ENCODE data around the gene BCOR.

BCOR gene

DNA sequence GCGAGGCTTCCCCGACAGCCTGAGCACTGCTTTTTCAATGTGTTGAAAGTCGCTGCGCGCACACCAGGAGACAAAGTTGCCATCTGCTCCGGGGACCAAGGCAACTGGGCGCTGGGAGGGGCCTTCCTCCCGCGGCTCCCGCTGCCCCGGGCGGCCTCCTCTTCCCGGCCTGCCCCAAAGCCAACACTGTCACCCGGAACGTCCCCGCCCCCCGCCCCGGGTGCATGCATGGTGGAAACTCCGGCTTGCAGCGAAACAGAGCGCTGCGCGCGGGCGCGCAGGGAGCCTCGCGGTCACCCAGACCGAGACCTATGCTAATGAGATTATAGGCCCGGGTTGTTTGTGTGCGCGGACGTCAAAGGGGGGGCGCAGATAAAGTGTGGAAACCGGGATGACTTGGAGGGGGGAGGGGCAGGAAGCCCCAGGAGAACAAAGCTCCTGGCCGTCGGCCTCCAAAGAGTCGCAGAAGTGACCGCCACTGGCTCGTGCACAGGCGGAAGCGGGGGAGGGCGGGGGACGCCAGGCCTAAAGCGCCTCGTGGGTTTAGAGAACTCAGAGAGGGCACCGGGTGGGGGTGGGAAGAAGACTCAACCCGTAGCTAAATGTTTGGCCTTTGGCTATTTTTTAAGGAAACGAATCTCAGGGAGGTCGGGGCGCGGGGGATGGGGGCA, 88.8 kb downstream of the BCOR start:
- H3K4me3 ChIP-seq (ENCODE audit: low read depth, low read length, poor library complexity, severe bottlenecking): no peak overlapping the region
- no peaks in the 10 kb centered on the region for H3K27me3 ChIP-seq (ENCODE audit: insufficient read depth, low read length)

DNA sequence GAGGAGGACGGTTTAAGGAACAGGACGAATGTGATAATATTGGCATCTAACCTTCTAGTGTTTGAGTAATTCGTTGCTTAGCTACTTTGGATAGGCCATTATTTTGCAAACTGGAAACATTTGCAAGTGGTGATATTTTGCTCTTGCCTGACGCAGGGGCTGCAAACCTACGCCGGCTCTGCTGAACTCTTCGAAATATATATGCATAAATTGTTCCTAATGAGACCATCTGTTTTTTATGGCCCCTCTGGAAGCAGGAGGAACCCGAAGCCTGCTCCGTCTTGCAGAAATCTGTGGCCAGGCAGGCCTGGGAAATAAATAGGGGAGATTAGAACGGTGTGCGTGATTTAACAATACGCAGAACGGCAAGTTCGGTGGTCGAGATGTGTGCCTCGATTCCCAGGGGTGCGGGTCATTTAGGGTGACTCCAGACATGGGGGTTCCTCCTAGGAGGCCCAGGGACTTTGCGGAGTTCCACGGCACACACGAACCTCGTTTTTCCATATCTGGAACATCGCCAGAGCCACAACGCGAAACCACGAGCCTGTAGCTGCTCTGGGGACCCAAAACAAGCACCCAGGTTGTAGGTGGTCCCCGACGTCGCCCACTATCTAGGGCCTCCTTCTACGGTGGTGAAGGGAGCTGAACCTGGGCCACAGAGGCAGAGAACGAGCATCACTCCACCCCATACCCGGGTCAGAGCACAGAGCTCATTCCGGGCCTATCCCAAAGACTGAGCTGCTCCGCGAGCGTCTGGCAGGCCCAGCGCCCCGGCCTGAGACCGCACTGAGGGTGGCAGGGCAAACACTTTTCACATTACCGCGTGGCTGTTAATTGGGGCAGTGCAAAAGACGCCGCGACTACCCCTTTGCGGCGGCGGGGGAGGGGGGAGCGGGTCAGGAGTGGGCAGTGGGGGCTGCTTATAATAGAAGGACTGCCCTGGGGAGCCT, 89.7 kb downstream of the BCOR start:
- TF ChIP-seq, protein P1, sequence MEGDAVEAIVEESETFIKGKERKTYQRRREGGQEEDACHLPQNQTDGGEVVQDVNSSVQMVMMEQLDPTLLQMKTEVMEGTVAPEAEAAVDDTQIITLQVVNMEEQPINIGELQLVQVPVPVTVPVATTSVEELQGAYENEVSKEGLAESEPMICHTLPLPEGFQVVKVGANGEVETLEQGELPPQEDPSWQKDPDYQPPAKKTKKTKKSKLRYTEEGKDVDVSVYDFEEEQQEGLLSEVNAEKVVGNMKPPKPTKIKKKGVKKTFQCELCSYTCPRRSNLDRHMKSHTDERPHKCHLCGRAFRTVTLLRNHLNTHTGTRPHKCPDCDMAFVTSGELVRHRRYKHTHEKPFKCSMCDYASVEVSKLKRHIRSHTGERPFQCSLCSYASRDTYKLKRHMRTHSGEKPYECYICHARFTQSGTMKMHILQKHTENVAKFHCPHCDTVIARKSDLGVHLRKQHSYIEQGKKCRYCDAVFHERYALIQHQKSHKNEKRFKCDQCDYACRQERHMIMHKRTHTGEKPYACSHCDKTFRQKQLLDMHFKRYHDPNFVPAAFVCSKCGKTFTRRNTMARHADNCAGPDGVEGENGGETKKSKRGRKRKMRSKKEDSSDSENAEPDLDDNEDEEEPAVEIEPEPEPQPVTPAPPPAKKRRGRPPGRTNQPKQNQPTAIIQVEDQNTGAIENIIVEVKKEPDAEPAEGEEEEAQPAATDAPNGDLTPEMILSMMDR (IDR thresholded peaks at IDR 0.05; ENCODE audit: low read length): no peak
- no peak for TF ChIP-seq EZH2 (IDR thresholded peaks at IDR 0.05; ENCODE audit: borderline replicate concordance, low read length)
- Histone ChIP-seq H4K20me1 (ENCODE audit: insufficient read depth, low read length) (no peaks in the 10 kb centered on the region), H3K36me3 (ENCODE audit: insufficient read depth, low read length) (no peaks in the 10 kb centered on the region), H3K27me3 (ENCODE audit: insufficient read depth, low read length) (no peaks in the 10 kb centered on the region), H3K9me3 (ENCODE audit: low read length) (no peaks in the 10 kb centered on the region), H2AFZ (ENCODE audit: low read length) (no peak overlapping the region), H3K27ac (ENCODE audit: low read depth, low read length, poor library complexity, severe bottlenecking) (no peak overlapping the region), H3K9me2 (ENCODE audit: low read depth, low read length) (no peaks in the 10 kb centered on the region), H3K9ac (ENCODE audit: low read length) (no peak overlapping the region), H3K4me2 (ENCODE audit: low read length) (no peak overlapping the region), H3K79me2 (ENCODE audit: insufficient read depth, low read length) (no peaks in the 10 kb centered on the region), H3K4me3 (ENCODE audit: low read depth, low read length, poor library complexity, severe bottlenecking) (no peak overlapping the region), H3F3A (ENCODE audit: insufficient read depth, low read length) (peaks cover 3% of the 10 kb centered on the region; the same call in 1 of the 2 replicates), H3K4me1 (ENCODE audit: insufficient read depth, low read length, severe bottlenecking) (peaks cover 3% of the 10 kb centered on the region)

More for the DNA sequence above, 88.8 kb downstream of the BCOR start:
- H3F3A ChIP-seq (ENCODE audit: insufficient read depth, low read length): peaks cover 3% of the 10 kb centered on the region; the same call in 1 of the 2 replicates
- H3K4me2 ChIP-seq (ENCODE audit: low read length): no peak overlapping the region
- H3K9me2 ChIP-seq (ENCODE audit: low read depth, low read length): no peaks in the 10 kb centered on the region
- H4K20me1 ChIP-seq (ENCODE audit: insufficient read depth, low read length): no peaks in the 10 kb centered on the region
- no peak overlapping the region for H2AFZ ChIP-seq (ENCODE audit: low read length)
- TF ChIP-seq EZH2 (IDR thresholded peaks at IDR 0.05; ENCODE audit: borderline replicate concordance, low read length): no peak
- TF ChIP-seq, protein P1 (IDR thresholded peaks at IDR 0.05; ENCODE audit: low read length): no peak
- H3K9ac ChIP-seq (ENCODE audit: low read length): no peak overlapping the region
- H3K27ac ChIP-seq (ENCODE audit: low read depth, low read length, poor library complexity, severe bottlenecking): no peak overlapping the region
- no peaks in the 10 kb centered on the region for H3K79me2 ChIP-seq (ENCODE audit: insufficient read depth, low read length)
- no peaks in the 10 kb centered on the region for H3K9me3 ChIP-seq (ENCODE audit: low read length)
- peaks cover 12% of the 10 kb centered on the region for H3K4me1 ChIP-seq (ENCODE audit: insufficient read depth, low read length, severe bottlenecking)
- H3K36me3 ChIP-seq (ENCODE audit: insufficient read depth, low read length): no peaks in the 10 kb centered on the region

DNA sequence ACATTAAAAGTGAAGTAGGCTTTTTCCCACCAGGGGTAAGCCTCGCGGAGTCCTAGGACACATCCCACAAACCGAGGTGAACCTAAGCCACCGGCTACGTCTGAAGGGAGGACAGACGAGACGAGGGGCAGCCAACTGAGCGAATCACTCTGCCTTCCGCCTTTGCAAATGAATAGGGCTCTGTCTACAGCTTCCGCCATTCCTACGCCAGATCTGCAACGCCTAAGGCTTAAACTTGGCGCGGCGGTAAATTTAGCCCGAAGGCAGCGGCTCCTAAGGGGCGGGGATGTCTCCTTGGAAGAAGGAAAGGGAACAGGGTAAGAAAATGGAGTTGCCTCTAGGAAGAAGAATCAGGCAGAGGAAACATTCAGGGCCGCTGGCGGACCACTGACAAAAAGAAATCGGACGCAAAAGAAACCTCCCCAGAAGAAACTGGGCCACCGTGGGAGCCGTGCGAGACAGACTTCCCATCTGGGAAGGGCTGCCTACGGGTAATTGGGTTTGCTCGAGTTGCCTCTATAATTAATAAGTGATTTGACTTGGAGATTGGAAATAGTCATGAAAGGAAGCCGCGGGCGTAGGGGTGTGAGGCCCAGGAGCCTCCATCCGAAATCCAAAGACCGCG, 90.5 kb downstream of the BCOR start:
- Histone ChIP-seq H3K9me3 (ENCODE audit: low read length) (no peaks in the 10 kb centered on the region), H3K79me2 (ENCODE audit: insufficient read depth, low read length) (no peaks in the 10 kb centered on the region), H3K27ac (ENCODE audit: low read depth, low read length, poor library complexity, severe bottlenecking) (no peak overlapping the region), H2AFZ (ENCODE audit: low read length) (no peak overlapping the region), H3K9me2 (ENCODE audit: low read depth, low read length) (no peaks in the 10 kb centered on the region), H3K9ac (ENCODE audit: low read length) (no peak overlapping the region), H3K4me2 (ENCODE audit: low read length) (no peak overlapping the region), H3K4me3 (ENCODE audit: low read depth, low read length, poor library complexity, severe bottlenecking) (no peak overlapping the region), H3F3A (ENCODE audit: insufficient read depth, low read length) (peaks cover 3% of the 10 kb centered on the region; the same call in 1 of the 2 replicates), H3K4me1 (ENCODE audit: insufficient read depth, low read length, severe bottlenecking) (no peaks in the 10 kb centered on the region), H3K27me3 (ENCODE audit: insufficient read depth, low read length) (no peaks in the 10 kb centered on the region), H4K20me1 (ENCODE audit: insufficient read depth, low read length) (no peaks in the 10 kb centered on the region), H3K36me3 (ENCODE audit: insufficient read depth, low read length) (no peaks in the 10 kb centered on the region)
- no peak for TF ChIP-seq EZH2 (IDR thresholded peaks at IDR 0.05; ENCODE audit: borderline replicate concordance, low read length)
- TF ChIP-seq, protein P1 (IDR thresholded peaks at IDR 0.05; ENCODE audit: low read length): no peak

Data from OCI-LY1 (cell line).